Neural progenitor cell (in vitro differentiated cells): ENCODE measurements around the gene RASAL3.

Source experiments
- CTCF ChIP-seq: fragments of 200-600 bp; sonication (generic); IDR thresholded peaks from 2 replicates; pipeline ENCODE4 v1.5.1; 2017; ENCODE audit warnings: antibody characterized with exemption, mild to moderate bottlenecking
- EZH2 ChIP-seq: fragments of 200-600 bp; sonication (generic); IDR thresholded peaks from 2 replicates; pipeline ENCODE4 v1.6.1; 2017; ENCODE audit warnings: antibody characterized with exemption, mild to moderate bottlenecking, moderate library complexity
- EZH2phosphoT487 ChIP-seq: fragments of 200-600 bp; sonication (generic); IDR thresholded peaks from 2 replicates; pipeline ENCODE4 v1.6.1; 2017; ENCODE audit warnings: antibody characterized with exemption

DNA sequence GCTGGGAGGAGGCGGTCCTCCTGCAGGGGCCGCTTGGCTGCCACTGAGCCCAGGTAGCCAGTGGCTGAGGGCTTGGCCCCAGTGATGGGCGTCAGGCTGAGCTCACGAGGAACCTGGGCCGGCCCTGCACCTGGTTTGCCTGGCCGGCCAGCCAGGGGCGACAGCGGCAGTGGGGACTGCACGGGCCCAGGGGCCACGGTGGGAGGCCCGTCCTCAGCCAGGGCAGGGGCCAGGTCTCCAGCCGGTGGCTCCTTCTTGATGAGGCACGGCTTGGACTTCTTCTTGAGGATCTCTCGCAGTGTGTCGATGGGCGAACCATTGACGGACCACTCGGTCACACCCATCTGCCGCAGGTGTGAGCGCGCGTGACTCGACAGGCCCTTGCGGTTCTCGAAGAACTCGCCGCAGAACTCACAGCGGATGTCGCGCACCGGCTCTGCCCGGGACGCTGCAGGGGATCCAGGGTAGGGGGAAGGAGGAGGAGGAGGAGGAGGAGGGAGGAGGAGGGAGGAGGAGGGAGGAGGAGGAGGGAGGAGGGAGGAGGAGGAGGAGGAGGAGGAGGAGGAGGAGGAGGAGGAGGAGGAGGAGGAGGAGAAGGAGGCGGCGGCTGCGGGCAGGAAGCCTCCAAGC is 38.9 kb downstream of the RASAL3 start:
- TF ChIP-seq CTCF (no peak), EZH2 (no peak), EZH2phosphoT487 (no peak)
